DMS114 treated with DMSO at 0.1 percent for 48 hours (cell line): Measurements from ENCODE around the gene COL26A1.
"Not testable (repeated sequence)": the region's sequence is repeated elsewhere in the genome, so short reads cannot be mapped to it uniquely, and the experiment has no call there.

Source experiments
- DNase-seq: peaks from one replicate; lab custom pipeline; 2025; ENCODE audit not compliant: unreplicated experiment; lab: John Stamatoyannopoulos, UW

Gene COL26A1

DNA sequence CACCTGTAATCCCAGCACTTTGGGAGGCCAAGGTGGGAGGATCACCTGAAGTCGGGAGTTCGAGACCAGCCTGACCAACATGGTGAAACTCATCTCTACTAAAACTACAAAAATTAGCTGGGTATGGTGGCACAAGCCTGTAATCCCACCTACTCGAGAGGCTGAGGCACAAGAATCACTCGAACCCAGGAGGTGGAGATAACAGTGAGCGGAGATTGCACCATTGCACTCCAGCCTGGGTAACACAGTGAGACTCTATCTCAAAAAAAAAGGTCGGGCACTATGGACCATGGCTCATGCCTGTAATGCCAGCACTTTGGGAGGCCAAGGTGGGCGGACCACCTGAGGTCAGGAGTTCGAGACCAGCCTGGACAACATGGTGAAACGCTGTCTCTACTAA, 127.8 kb downstream of the COL26A1 start:
- DNase-seq: not testable (repeated sequence)

DNA sequence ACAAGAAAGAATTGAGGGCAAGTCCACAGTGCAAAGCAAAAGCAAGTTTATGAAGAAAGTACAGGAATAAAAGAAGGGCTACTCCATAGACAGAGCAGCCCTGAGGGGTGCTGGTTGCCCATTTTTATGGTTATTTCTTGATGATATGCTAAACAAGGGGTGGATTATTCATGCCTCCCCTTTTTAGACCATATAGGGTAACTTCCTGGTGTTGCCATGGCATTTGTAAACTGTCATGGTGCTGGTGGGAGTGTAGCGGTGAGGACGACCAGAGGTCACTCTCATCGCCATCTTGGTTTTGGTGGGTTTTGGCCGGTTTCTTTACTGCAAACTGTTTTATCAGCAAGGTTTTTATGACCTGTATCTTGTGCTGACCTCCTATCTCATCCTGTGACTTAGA, 128.8 kb downstream of the COL26A1 start:
- DNase-seq: not testable (repeated sequence)

DNA sequence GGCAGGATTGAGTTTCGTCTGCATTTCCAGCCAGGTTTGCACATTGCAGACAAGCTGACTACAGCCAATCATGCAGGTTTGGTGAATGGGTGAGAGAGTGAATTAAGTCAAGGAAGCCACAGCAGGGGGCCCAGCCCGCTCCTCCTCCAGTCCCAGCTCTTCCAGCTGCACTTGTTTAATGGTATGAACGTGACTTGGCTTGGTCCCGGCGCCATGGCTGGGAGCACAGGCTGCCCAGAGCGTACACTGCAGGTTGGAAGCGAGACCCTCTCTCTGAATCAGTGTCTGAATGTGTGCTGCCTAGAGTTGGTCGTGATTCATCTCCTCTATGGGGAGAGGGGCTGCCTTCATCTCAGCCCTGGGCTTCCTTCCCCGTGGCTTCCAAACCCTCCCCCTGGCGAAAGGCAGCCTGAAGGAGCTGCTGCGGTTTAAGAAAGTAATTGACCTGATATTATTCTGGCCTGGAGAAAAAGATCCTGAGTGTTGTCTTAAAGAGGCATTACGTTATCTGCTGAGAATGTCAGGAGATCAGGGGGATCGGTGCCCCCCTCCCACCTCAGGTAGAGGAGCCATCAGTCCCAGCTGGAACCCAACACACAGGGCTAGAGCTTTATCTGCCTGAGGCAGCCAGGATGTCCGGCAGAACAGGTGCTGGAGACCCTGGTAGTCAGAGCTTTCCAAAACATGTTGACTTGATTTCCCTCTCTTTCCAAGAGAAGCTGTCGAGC, 132.1 kb downstream of the COL26A1 start:
- DNase-seq: no peak

DNA sequence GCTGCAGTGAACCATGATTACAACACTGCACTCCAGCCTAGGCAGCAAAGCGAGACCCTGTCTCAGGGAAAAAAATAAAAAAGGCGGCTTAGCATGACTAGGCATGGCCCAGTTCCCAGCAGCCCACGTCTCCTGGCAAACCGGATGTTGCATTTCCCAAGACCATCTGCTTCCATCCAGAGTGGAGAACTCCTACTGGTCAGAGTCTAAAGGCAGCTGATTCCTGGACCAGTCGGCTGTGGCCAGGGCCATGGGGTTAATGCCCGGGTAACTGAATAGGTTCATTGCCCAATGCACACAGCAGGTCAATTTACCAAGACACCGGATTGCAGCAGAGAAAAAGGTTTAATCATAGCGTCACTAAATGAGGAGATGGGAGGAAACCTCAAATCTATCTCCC, 133.3 kb downstream of the COL26A1 start:
- no peak for DNase-seq

DNA sequence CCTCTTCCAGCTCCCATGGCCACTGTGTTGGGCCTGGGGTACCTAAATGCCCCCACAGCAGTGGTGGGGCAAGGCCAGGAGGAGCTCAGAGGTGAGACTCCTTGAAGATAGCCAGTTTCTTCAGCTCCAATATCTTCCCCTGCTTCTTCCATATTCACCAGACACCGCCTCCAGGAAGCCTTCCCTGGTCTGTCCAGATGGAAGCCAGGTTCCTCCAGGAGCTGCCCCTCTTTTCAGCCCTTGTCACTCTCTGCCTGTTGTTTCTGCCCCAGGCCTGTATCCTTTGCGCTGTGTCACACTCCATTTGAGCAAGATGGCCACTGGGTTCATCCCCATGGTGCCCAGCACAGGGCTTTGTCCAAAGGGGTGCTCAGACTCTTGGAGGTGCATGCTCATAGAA, 138.7 kb downstream of the COL26A1 start:
- DNase-seq: no peak

DNA sequence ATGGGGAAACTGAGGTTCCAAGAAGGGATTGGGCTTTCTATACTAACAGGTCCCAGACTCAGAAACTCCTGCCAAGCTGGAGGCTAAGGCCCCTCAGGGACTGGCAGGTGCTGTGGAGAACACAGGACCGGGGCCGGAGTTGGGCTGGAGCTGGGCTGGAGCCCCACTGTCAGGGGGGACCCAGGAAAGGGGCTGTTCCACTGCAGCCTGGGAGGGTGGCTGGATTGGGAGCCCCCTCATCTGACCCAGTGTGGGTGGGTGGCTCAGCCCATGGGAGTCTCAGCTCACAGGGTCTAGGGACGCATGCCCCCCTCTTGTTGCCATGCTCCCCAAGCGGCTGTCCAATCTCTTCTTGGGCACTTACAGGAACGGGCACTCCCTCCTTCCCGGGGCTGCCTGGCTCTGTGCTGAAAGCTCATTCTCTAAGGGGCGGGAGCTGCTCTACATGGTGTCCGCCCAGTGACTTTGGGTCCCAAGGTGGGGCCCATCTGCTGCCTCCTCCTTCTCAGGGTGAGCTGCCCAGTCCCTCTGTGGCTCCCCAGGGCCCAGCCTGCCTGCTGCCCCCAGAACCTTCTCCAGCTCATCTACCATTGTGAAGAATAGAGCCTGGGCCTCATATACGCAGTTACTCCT, 139.9 kb downstream of the COL26A1 start:
- DNase-seq: no peak

DNA sequence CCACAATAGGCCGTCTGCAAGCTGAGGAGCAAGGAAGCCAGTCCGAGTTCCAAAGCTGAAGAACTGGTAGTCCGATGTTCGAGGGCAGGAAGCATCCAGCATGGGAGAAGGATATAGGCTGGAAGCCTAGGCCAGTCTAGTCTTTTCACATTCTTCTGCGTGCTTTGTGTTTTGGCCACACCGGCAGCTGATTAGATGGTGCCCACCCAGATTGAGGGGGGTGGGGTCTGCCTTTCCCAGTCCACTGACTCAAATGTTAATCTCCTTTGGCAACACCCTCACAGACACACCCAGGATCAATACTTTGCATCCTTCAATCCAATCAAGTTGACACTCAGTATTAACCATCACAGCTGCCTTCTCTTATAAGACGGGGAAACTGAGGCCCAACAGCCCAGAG, 142.8 kb downstream of the COL26A1 start:
- not testable (repeated sequence) for DNase-seq

DNA sequence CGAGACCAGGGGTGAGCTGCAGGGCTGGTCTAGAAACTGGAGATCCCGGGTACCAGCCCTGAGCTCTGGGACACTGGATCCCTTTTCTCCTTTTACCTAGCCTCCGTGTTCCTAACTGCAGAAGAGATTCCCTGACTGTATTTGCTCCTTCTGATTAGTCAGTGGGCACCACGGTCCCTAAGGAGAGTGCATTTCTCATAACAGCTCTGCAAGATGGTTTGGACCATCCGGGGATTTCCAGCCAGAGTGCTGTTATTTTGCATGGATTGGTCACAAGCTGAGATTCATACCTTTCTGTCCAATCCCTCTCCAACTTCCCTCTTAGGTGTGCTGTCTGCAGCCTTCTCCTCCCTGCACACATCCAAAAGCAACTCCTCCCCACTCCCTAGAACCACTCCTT, 143.9 kb downstream of the COL26A1 start:
- DNase-seq: no peak

DNA sequence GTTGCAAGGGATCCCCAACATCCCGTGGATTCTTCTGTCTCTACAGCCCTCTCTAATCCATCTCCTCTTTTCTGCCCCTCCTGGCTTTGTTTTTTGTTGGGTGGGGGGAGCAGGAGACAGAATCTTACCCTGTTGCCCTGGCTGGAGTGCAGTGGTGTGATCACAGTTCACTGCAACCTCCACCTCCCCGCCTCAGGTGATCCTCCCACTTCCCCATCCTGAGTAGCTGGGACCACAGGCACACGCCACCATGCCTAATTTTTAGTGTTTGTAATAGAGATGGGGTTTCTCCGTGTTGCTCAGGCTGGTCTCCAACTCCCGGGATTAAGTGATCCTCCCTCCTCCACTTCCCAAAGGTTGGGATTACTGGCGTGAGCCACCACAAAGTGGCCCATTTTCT, 144.7 kb downstream of the COL26A1 start:
- no peak for DNase-seq

DNA sequence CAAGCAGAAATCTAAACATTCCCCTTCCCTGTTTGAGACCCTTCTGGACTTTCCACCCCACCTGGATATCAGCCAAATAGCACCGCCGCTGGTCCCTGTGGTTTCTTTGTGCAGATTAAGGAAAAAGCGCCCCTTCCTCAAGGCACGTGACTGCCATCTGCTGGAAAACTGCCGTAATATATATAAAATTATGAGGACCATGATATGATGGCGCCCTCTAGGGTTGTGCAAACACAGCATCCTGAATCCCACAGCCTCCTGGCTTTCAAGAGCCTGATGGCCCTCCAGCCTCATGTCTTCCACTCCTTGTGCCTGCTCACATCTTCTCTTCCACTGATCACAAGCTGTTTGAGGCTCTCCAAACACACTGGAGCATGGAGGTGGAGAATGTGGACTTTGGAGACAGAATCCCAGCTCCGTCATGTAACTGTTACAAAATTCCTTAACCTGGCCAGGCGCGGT, 145.1 kb downstream of the COL26A1 start:
- peak; percentile 70 for DNase-seq

DNA sequence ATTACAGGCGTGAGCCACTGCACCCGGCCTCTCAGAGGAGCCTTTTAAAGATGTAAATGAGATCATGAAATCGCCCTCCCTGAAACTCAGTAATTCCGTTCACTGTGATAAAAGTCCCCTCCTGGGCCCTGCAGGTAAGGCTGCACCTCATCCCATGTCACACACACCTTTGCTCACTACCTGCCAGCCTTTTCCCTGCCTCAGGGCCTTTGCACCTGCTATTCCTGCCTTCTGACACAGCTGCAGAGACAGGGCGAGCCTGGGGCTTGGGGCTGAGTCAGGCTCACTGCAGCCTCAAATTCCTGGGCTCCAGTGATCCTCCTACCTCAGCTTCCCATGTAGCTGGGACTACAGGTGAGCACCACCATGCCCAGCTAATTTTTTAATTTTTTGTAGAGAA, 147.6 kb downstream of the COL26A1 start:
- no peak for DNase-seq

DNA sequence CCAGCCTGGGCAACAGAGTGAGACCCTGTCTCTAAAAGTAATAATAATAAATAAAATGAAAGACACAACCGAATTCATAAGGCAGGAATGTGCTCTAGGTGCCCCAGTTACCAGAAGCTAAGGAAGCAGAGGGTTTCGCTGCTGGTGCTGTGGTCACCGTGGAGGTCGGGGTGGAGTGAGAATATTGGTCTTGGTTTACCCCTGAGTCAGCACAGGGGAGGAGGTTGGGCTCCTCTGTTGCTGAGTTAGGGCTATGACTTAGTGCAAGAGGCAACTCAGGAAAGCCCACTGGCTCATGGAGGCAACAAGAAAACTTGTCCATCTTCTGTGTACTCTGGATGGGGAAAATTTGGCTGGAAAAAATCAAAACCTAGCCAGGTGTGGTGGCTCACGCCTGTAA, 149.3 kb downstream of the COL26A1 start:
- no peak for DNase-seq

DNA sequence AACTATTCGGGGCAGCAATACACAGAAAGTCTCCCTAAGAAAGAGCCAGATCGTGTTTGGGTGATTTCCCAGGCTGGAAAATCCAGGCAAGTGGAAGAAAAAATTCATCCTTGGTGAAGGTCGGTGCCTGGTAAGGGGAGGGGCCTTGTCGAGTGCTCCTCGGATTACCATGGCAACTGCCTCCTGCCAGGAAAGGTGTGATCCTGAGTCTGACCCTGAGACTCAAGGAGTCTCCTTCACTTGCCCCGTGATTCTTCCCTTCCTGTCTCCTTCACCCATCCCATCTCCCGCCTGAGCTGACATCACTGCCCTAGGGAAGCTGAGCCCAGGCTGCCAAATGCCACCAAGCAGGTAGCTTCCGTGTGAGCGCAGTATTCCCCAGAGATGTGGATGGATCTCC, 154.2 kb downstream of the COL26A1 start:
- DNase-seq: no peak

DNA sequence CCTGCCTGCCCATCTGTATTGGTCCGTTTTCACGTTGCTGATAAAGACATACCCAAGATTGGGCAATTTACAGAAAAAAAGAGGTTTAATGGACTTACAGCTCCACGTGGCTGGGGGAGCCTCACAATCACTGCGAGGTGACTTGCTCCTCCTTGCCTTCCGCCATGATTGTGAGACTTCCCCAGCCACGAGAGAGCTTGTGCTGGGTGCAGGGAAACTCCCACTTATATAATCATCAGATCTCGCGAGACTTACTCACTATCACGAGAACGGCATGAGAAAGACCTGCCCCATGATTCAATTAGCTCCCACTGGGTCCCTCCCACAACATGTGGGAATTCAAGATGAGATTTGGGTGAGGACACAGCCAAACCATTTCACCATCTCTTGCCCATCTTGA, 154.6 kb downstream of the COL26A1 start:
- DNase-seq: no peak

DNA sequence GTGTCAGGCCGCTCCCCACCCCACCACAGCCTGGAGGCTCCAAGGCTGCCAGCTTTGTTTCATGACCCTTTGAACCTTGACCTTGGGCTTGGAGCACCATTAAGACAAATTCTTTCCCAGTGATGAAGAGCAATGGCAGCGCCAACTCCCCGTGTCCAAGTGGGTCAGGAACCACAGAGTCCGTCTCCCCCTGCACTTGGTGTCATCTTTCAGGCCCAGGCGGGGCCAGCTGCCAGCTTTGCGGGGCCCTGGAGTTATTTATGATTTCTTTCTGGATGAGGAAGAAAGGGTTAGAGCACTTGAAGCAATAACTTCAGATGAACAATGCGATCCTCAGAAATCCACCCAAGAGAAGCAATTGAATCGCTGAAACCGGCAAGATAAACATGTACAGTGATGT, 155.7 kb downstream of the COL26A1 start:
- no peak for DNase-seq

DNA sequence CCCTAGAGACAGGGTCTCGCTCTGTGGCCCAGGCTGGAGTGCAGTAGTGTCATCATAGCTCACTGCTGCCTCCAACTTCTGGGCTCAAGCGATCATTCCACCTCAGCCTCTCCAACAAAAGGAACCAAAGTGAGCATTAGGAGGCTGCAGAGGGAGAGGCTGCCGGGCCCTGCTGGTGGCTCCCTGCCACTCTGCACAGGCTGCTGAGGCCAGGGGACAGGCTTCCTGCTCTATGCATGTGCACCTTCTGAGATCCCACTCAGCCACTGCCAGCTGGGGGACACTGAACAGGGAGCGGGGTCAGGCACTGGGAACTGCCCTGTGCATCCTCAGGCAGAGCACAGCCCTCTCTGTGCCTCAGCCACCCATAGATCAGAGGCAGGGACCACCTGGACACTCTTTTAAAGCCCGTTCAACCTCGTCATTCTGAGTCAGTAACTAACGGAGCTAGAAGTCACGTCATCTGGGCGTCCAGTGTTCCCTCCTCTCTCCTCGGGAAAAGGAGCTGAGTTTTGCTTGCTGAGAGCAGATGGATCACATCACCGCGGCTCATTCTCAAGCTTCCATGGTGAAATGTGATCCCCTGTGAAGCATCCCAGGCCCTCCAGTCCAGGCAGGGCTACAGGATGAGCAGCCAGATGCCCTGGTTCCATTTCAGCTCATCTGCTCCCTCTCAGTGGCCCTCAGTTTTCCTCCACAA, 156.8 kb downstream of the COL26A1 start:
- DNase-seq: no peak

DNA sequence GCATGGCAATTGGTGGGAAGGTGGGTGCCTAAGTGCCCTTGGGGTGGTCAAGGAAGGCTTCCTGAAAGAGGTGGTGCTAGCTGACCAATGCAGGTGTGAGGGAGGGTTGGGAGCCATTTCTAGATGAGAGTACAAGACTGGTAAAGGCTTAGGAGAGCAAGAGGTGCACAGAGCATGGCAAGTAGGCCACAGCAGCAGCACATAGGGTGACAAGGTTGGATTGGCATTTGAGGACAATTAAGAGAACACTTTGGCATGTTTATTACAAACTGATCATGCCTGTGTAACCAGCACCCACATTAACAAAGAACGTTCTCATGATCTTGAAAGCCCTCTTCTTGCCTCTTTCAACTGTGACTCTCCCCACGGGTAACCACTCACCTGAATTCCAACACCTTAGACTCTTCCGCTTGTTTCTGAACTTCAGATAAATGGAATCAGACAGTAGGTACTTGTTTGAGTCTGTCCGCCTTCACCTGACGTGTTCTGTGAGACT, 158.8 kb downstream of the COL26A1 start:
- no peak for DNase-seq

DNA sequence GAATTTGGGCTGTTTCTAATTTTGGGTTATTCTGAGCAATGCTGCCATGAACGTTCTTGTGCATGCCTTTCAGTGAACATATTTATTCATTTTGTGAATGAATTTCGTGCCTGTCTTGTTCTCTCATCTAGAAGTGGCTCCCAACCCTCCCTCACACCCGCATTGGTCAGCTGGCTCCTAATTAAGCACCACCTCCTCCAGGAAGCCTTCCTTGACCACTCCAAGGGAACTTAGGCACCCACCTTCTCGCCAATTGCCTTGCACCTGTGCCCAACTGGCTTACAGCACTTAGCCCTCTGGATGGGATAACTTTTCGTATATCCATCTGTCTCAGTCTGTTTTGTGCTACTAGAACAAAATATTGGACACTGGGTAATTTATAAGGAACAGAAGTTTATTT, 159.3 kb downstream of the COL26A1 start:
- no peak for DNase-seq

DNA sequence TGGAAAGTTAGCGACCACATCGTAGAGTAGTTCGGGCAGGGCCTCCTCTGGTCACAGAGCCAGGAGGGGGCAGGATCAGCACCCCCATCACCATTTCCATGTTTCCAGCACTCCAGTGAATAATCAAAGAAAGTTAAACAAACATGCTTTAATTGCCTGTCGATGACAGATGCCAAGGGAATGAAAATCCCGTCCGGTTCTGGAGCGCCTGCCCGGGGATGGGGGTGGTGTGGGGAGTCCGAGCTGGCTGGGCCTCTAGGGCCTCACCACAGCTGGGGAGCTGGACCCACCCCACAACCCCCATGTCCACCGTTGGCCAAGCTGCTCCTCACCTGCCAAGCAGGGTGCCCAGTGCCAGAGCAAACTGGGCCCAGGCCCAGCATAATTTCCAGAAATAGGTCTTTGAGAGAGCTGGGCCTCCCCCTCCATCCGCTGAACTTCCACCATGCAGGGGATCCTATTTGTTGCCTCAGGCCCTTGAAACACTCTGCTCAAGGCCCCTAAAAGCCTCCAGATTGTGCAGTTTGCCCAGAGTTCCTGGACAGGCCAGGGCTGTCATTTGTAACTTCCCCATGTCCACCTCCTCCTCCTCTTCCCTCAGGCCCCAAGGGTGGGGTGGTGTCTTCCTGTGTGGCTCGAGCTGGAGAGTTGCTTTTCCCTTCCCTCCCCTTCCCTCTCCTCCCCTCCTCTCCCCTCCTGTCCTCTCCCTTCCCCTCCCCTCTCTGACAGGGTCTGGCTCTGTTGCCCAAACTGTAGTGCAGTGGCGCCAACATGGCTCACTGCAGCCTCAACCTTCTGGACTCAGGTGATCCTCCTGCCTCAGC, 165.4 kb downstream of the COL26A1 start:
- no peak for DNase-seq

DNA sequence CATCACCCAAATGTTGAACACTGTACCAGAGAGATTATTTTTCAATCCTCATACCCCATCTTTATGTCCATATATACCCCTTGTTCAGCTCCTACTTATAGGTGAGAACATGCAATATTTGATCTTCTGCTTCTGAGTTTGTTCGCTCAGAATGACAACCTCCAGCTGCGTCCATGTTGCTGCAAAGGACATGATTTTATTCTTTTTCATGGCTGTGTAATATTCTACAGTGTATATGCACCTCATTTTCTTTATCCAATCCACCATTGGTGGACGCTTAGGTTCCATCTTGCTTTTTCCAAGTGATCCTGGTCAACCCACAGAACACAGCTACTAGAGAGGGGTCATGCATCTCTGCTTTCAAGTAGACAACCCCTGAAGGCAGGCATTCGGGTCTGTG, 166.9 kb downstream of the COL26A1 start:
- no peak for DNase-seq

DNA sequence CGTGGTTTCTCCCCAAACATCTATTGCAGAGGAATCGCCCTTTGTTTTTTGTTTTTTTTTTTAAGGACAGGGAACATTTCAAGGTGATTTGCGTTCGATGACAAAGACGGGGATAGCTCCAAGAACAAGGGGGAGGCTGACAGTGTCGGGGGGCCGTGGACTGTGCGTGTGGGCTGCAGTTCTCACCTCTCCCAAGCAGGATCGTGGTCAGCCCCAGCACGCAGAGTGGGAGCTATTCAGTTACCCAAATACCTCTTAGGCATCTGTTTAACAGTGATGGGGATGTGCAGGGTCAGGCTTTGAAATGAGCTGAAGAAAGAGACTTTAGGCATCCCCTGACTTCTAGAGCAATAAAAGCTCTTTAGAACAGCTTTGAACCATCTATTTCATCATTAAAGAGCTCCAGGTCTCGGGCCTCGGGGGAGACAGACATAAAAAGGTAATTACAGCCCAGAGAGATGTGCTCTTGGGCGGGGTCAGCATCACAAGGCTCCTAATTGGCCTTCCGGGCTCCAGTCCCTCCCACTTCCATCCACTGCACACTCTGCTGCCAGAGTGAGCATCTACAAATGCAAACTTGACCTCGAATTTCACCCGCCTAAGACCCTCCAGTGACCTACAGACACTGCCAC, 169.2 kb downstream of the COL26A1 start:
- DNase-seq: no peak
